ENCODE results near the gene GSG1L. TPM values are rescaled to one million over a fixed set of nuclear protein-coding genes. Genes with fewer than 3 reads are reported as not detected.
A peak's percentile ranks its signal among the peaks of the same experiment; 100 is the strongest.
"Not testable (repeated sequence)": the region's sequence is repeated elsewhere in the genome, so short reads cannot be mapped to it uniquely, and the experiment has no call there.

The GSG1L gene
- total and polyA plus RNA-seq, 12 donors: 0.68 to 14.6 (median 3.4) TPM; not detected in 5

GRCh38 chr16:27879601-27880247 lies 183.8 kb downstream of the GSG1L start:
- H3K36me3 ChIP-seq: no peaks in the 10 kb centered on the region
- peaks cover 0 to 24% (median 0%) of the 10 kb centered on the region in 11 donors for H3K9me3 ChIP-seq
- peaks cover 0 to 9% (median 0%) of the 10 kb centered on the region in 7 donors for H3K27me3 ChIP-seq
- WGBS, 2 donors: 58 to 65% methylated on average over 3 of the region's 3 CpGs
- H3K4me1 ChIP-seq: peaks cover 0 to 6% (median 0%) of the 10 kb centered on the region in 9 donors
- DNase-seq (peak; percentile 16 to 45), ATAC-seq (peak in 7 of 8 donors; percentile 47 to 83 (median 74))
- intact Hi-C loops (cut with DNase I): loop anchor here in 1 of 10 donors (10.0 kb wide), 1 partner anchor 45 kb away; no protein-coding TSS in a partner anchor
- TF ChIP-seq CTCF (IDR thresholded peaks at IDR 0.05): no peak
- H3K4me3 ChIP-seq: no peak overlapping the region
- H3K27ac ChIP-seq: no peak overlapping the region

- peaks cover 0 to 11% (median 0%) of the 10 kb centered on the region in 7 donors for H3K27me3 ChIP-seq
- peaks cover 0 to 30% (median 0%) of the 10 kb centered on the region in 11 donors for H3K9me3 ChIP-seq
- H3K36me3 ChIP-seq; DNase-seq; ATAC-seq; H3K4me1 ChIP-seq; H3K27ac ChIP-seq; H3K4me3 ChIP-seq; intact Hi-C loops (cut with DNase I): not testable (repeated sequence)
- 100% methylated on average over 1 of the region's 1 CpG for WGBS, 2 donors
Measured at GRCh38 chr16:27872627-27873026, 190.9 kb downstream of the GSG1L start.

- TF ChIP-seq CTCF (IDR thresholded peaks at IDR 0.05): no peak
- intact Hi-C loops (cut with DNase I): no loop called here
- H3K27me3 ChIP-seq: peaks cover 0 to 11% (median 0%) of the 10 kb centered on the region in 7 donors
- no peaks in the 10 kb centered on the region for H3K36me3 ChIP-seq
- DNase-seq: no peak
- no peak overlapping the region for H3K4me3 ChIP-seq
- WGBS, 2 donors: 44% methylated on average over 4 of the region's 4 CpGs
- H3K4me1 ChIP-seq: no peaks in the 10 kb centered on the region
- H3K9me3 ChIP-seq: peaks cover 0 to 37% (median 4%) of the 10 kb centered on the region in 11 donors
- ATAC-seq: no peak
- no peak overlapping the region for H3K27ac ChIP-seq
Measured at GRCh38 chr16:27870116-27870798, 193.3 kb downstream of the GSG1L start.

- peaks cover 0 to 37% (median 4%) of the 10 kb centered on the region in 11 donors for H3K9me3 ChIP-seq
- TF ChIP-seq CTCF (IDR thresholded peaks at IDR 0.05): no peak
- H3K27me3 ChIP-seq: peaks cover 0 to 11% (median 0%) of the 10 kb centered on the region in 7 donors
- ATAC-seq: no peak
- H3K4me3 ChIP-seq: no peak overlapping the region
- DNase-seq: no peak
- H3K4me1 ChIP-seq: no peaks in the 10 kb centered on the region
- 79 to 97% methylated on average over 1 of the region's 1 CpG for WGBS, 2 donors
- no peak overlapping the region for H3K27ac ChIP-seq
- intact Hi-C loops (cut with DNase I): loop anchor here in 6 of 10 donors (5.0 to 10.0 kb wide), 4 partner anchors 225 to 265 kb away; no protein-coding TSS in a partner anchor
- H3K36me3 ChIP-seq: no peaks in the 10 kb centered on the region
Measured at GRCh38 chr16:27869411-27869810, 194.1 kb downstream of the GSG1L start.
